Gastrocnemius medialis (tissue), 4 donors: ENCODE results near the gene NMBR. TPM values are rescaled to one million over a fixed set of nuclear protein-coding genes. Genes with fewer than 3 reads are reported as not detected.

Experiments used
- ATAC-seq, 2 donors: fragments of 150-250 bp; one replicate each; pipeline ENCODE4 v1.9.1; 2016
- DNase-seq, 2 donors: peaks; one replicate each; pipeline ENCODE4 v3.0.0-alpha.2; 2019
- H3K27ac ChIP-seq, 4 donors: fragments of 200-600 bp; sonication (generic); 1 replicate in 1 of 4; 2 replicates in 3 of 4; pipeline ENCODE4 v1.5.1; 2016 to 2018; ENCODE audit warnings: mild to moderate bottlenecking in 2 of 4, moderate library complexity in 1 of 4
- H3K27me3 ChIP-seq, 3 donors: fragments of 200-600 bp; sonication (generic) in 2 of 3; 1 replicate in 1 of 3; 2 replicates in 2 of 3; pipeline versions ENCODE4 v1.5.1 to v1.6.0; 2016 to 2019; ENCODE audit warnings: mild to moderate bottlenecking in 1 of 3, moderate library complexity in 1 of 3
- H3K36me3 ChIP-seq, 2 donors: fragments of 200-600 bp; sonication (generic) in 1 of 2; one replicate each; pipeline ENCODE4 v1.5.1; 2017 to 2018
- H3K4me1 ChIP-seq, 2 donors: fragments of 200-600 bp; sonication (generic) in 1 of 2; one replicate each; pipeline ENCODE4 v1.5.1; 2016 to 2017; ENCODE audit warnings: mild to moderate bottlenecking in 2 of 2
- H3K4me3 ChIP-seq, 4 donors: fragments of 200-600 bp; sonication (generic) in 3 of 4; 1 replicate in 1 of 4; 2 replicates in 3 of 4; pipeline ENCODE4 v1.5.1; 2016 to 2019; ENCODE audit warnings: mild to moderate bottlenecking in 2 of 4
- H3K9me3 ChIP-seq, 3 donors: fragments of 200-600 bp; sonication (generic) in 2 of 3; 1 replicate in 1 of 3; 2 replicates in 2 of 3; pipeline ENCODE4 v1.5.1; 2016 to 2019
- CTCF ChIP-seq, 5 experiments: fragments of 450-650 bp in 3 of 5; fragments of 200-600 bp in 2 of 5; sonication (generic) in 2 of 5; IDR thresholded peaks in 4 of 5; conservative IDR thresholded peaks in 1 of 5; 1 replicate in 4 of 5; 2 replicates in 1 of 5; pipeline ENCODE4 v1.5.1; 2016 to 2019; ENCODE audit warnings: antibody characterized with exemption in 5 of 5, mild to moderate bottlenecking in 3 of 5, moderate library complexity in 3 of 5
- POLR2A ChIP-seq, 2 donors: fragments of 450-650 bp; IDR thresholded peaks; one replicate each; pipeline ENCODE4 v1.6.1; 2017; ENCODE audit warnings: antibody characterized with exemption in 2 of 2, mild to moderate bottlenecking in 2 of 2, moderate library complexity in 2 of 2
- in situ Hi-C, 4 donors: fragments of 200-750 bp; cut with MboI; loops; one replicate each; pipeline versions ENCODE4 v1.15.0 to v1.8.0; 2017; ENCODE audit warnings: low sequenced_read_pairs in 4 of 4
- intact Hi-C: fragments of 100-400 bp; cut with DNase I; formaldehyde crosslinking; loops from one replicate; pipeline ENCODE4 v1.15.1; 2023; ENCODE audit warnings: low total_unique reads
- total RNA-seq, 4 donors: library from RNA; depleted of rRNA; stranded (reverse); fragments of >200 nt; gene quantifications; one replicate each; pipeline versions ENCODE4 v1.1.0 to v1.2.3, GENCODE V29; 2016

The NMBR gene
- total RNA-seq, 4 donors from 2014 or later, result 0.23 TPM; not detected in 3

GRCh38 chr6:142183351-142183750 is 36.4 kb upstream of the NMBR start:
- intact Hi-C loops, result no loop called here
- in situ Hi-C loops, result no loop called here

DNA sequence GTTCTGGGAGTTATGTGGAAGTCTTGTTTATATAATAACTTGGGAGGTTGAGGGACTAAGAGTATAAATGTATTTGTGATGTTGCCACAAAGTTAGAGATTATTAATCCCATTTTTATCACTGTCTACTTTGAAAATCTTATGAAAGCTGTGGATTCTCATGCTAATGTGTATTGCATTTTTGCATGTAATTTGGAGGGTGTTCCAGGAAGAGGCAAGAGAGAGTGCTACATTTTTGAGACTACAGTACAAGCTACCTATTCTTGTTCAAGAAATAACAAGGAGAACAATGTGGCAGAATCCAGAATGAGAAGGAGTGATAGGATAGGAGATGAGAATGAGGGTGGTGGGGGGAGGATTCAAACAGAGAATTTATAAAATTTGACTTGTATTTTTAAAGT is 35.1 kb upstream of the NMBR start:
- Histone ChIP-seq H3K4me1 (no peaks in the 10 kb centered on the region), H3K36me3 (peaks cover 0 to 8% of the 10 kb centered on the region in 2 donors), H3K4me3 (no peak overlapping the region), H3K9me3 (no peaks in the 10 kb centered on the region), H3K27me3 (no peaks in the 10 kb centered on the region), H3K27ac (no peak overlapping the region)
- no peak for ATAC-seq
- in situ Hi-C loops (no loop called here), intact Hi-C loops (no loop called here)
- TF ChIP-seq POLR2A (IDR thresholded peaks at IDR 0.05) (no peak), CTCF (IDR thresholded peaks at IDR 0.05 in 4 of 5, conservative IDR thresholded peaks at IDR 0.05 in 1 of 5) (no peak)
- no peak for DNase-seq

More at GRCh38 chr6:142183351-142183750, 36.4 kb upstream of the NMBR start:
- no peaks in the 10 kb centered on the region for H3K9me3 ChIP-seq
- H3K27ac ChIP-seq, result no peak overlapping the region
- ATAC-seq (no peak), DNase-seq (no peak)
- no peaks in the 10 kb centered on the region for H3K27me3 ChIP-seq
- no peak for TF ChIP-seq POLR2A (IDR thresholded peaks at IDR 0.05)
- TF ChIP-seq CTCF (IDR thresholded peaks at IDR 0.05 in 4 of 5, conservative IDR thresholded peaks at IDR 0.05 in 1 of 5), result no peak
- H3K36me3 ChIP-seq, result peaks cover 0 to 1% of the 10 kb centered on the region in 2 donors
- no peak overlapping the region for H3K4me3 ChIP-seq
- H3K4me1 ChIP-seq, result peaks cover 3 to 4% of the 10 kb centered on the region in 2 donors

- H3K9me3 ChIP-seq, result no peaks in the 10 kb centered on the region
- H3K27ac ChIP-seq, result no peak overlapping the region
- no peak overlapping the region for H3K4me3 ChIP-seq
- peaks cover under 1 to 20% of the 10 kb centered on the region in 2 donors for H3K36me3 ChIP-seq
- DNase-seq (no peak), ATAC-seq (no peak)
- TF ChIP-seq POLR2A (IDR thresholded peaks at IDR 0.05) (no peak), CTCF (IDR thresholded peaks at IDR 0.05 in 4 of 5, conservative IDR thresholded peaks at IDR 0.05 in 1 of 5) (no peak)
- H3K4me1 ChIP-seq, result no peaks in the 10 kb centered on the region
- intact Hi-C loops (no loop called here), in situ Hi-C loops (no loop called here)
- H3K27me3 ChIP-seq, result no peaks in the 10 kb centered on the region
Observed at GRCh38 chr6:142178129-142178528, 31.2 kb upstream of the NMBR start.

DNA sequence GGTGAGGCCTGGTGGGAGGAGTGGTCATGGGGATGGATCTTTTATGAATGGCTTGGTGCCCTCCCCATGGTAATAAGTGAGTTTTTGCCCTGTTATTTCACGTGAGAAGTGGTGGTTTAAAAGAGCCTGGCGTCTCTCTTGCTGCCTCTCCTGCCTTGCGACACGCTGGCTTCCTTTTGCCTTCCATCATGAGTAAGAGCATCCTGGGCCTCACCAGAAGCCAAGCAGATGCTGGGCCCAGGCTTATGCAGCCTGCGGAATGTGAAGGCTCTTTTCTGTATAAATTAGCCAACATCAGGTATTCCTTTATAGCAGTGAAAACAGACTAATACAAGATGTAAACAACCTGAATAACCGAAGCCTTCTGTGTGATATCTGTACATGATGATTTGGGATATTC is 27.8 kb upstream of the NMBR start:
- Histone ChIP-seq H3K27me3 (no peaks in the 10 kb centered on the region), H3K4me3 (no peak overlapping the region), H3K27ac (no peak overlapping the region), H3K9me3 (no peaks in the 10 kb centered on the region), H3K4me1 (no peaks in the 10 kb centered on the region), H3K36me3 (peaks cover 2 to 30% of the 10 kb centered on the region in 2 donors)
- no peak for TF ChIP-seq CTCF (IDR thresholded peaks at IDR 0.05 in 4 of 5, conservative IDR thresholded peaks at IDR 0.05 in 1 of 5)
- TF ChIP-seq POLR2A (IDR thresholded peaks at IDR 0.05), result no peak
- intact Hi-C loops, result no loop called here
- no peak for ATAC-seq
- no peak for DNase-seq
- in situ Hi-C loops, result loop anchor here in 1 of 4 donors (25.0 kb wide), 1 partner anchor 213 kb away; no protein-coding TSS in a partner anchor

- in situ Hi-C loops, result loop anchor here in 1 of 4 donors (25.0 kb wide), 1 partner anchor 213 kb away; no protein-coding TSS in a partner anchor
Observed at GRCh38 chr6:142173980-142174379, 27.1 kb upstream of the NMBR start.

More at GRCh38 chr6:142173980-142174379, 27.1 kb upstream of the NMBR start:
- no peaks in the 10 kb centered on the region for H3K9me3 ChIP-seq
- no peaks in the 10 kb centered on the region for H3K4me1 ChIP-seq
- TF ChIP-seq CTCF (IDR thresholded peaks at IDR 0.05 in 4 of 5, conservative IDR thresholded peaks at IDR 0.05 in 1 of 5), result no peak
- TF ChIP-seq POLR2A (IDR thresholded peaks at IDR 0.05), result no peak
- H3K27ac ChIP-seq, result no peak overlapping the region
- ATAC-seq, result no peak
- DNase-seq, result no peak
- H3K27me3 ChIP-seq, result no peaks in the 10 kb centered on the region
- no peak overlapping the region for H3K4me3 ChIP-seq
- peaks cover 2 to 30% of the 10 kb centered on the region in 2 donors for H3K36me3 ChIP-seq
- intact Hi-C loops, result no loop called here
